H9 (cell line): ENCODE results near the gene IL1RAPL1. TPM values are rescaled to one million over a fixed set of nuclear protein-coding genes. Genes with fewer than 3 reads are reported as not detected.

ENCODE experiments used
- DNase-seq: peaks from one replicate; pipeline ENCODE4 v3.0.0-alpha.2; 2017
- H2AFZ ChIP-seq: one replicate; pipeline ENCODE4 v1.6.1; 2013; ENCODE audit warnings: mild to moderate bottlenecking, low read length, control low read depth, moderate library complexity
- H2AK5ac ChIP-seq: 2 replicates; pipeline ENCODE4 v1.6.1; 2013; ENCODE audit warnings: low read length, control low read depth, mixed read lengths; ENCODE audit not compliant: insufficient read length
- H2BK120ac ChIP-seq: one replicate; pipeline ENCODE4 v1.6.1; 2013; ENCODE audit warnings: low read depth, mild to moderate bottlenecking, low read length, control low read depth, inconsistent platforms; ENCODE audit not compliant: poor library complexity, severe bottlenecking
- H2BK12ac ChIP-seq: 2 replicates; pipeline ENCODE4 v1.6.1; 2013; ENCODE audit warnings: low read length, control low read depth, mixed read lengths, low read depth; ENCODE audit not compliant: insufficient read length
- H2BK15ac ChIP-seq: 2 replicates; pipeline ENCODE4 v1.6.1; 2013; ENCODE audit warnings: low read depth, low read length, control low read depth
- H2BK20ac ChIP-seq: one replicate; pipeline ENCODE4 v1.6.1; 2013; ENCODE audit warnings: low read depth, mild to moderate bottlenecking, low read length, control low read depth, inconsistent platforms; ENCODE audit not compliant: poor library complexity, severe bottlenecking
- H2BK5ac ChIP-seq: 2 replicates; pipeline ENCODE4 v1.6.1; 2013; ENCODE audit warnings: low read length, control low read depth, mixed read lengths; ENCODE audit not compliant: insufficient read length
- H3K14ac ChIP-seq: 2 replicates; pipeline ENCODE4 v1.6.1; 2013; ENCODE audit warnings: low read length, control low read depth; ENCODE audit not compliant: insufficient read depth
- H3K18ac ChIP-seq: 2 replicates; pipeline ENCODE4 v1.6.1; 2013; ENCODE audit warnings: low read depth, mild to moderate bottlenecking, mixed read lengths, low read length, control low read depth; ENCODE audit not compliant: insufficient read length
- H3K23ac ChIP-seq: 2 replicates; pipeline ENCODE4 v1.6.1; 2013; ENCODE audit warnings: low read length, control low read depth, mixed read lengths, low read depth; ENCODE audit not compliant: insufficient read length
- H3K23me2 ChIP-seq: 2 replicates; pipeline ENCODE4 v1.6.1; 2013; ENCODE audit warnings: low read depth, mild to moderate bottlenecking, mixed read lengths, low read length, control low read depth; ENCODE audit not compliant: insufficient read length, poor library complexity, severe bottlenecking
- H3K27ac ChIP-seq: 2 replicates; pipeline ENCODE4 v1.5.1; 2013; ENCODE audit warnings: low read length, control low read depth, mixed read lengths, low read depth; ENCODE audit not compliant: insufficient read length
- H3K27me3 ChIP-seq: 2 replicates; pipeline ENCODE4 v1.6.1; 2013; ENCODE audit warnings: low read length, control low read depth, inconsistent platforms; ENCODE audit not compliant: insufficient read depth
- H3K4ac ChIP-seq: 2 replicates; pipeline ENCODE4 v1.6.1; 2013; ENCODE audit warnings: low read depth, mild to moderate bottlenecking, control low read depth, inconsistent platforms, low read length, moderate library complexity
- H3K4me1 ChIP-seq: 2 replicates; pipeline ENCODE4 v1.6.1; 2013; ENCODE audit warnings: low read length, control low read depth, inconsistent platforms; ENCODE audit not compliant: insufficient read depth
- H3K4me2 ChIP-seq: 2 replicates; pipeline ENCODE4 v1.6.1; 2013; ENCODE audit warnings: low read length, control low read depth, mixed read lengths; ENCODE audit not compliant: insufficient read length, insufficient read depth
- H3K56ac ChIP-seq: 2 replicates; pipeline ENCODE4 v1.6.1; 2013; ENCODE audit warnings: low read depth, mild to moderate bottlenecking, mixed read lengths, low read length, control low read depth; ENCODE audit not compliant: insufficient read length
- H3K79me1 ChIP-seq: 2 replicates; pipeline ENCODE4 v1.6.1; 2013; ENCODE audit warnings: low read depth, mild to moderate bottlenecking, moderate library complexity, low read length, control low read depth, inconsistent platforms; ENCODE audit not compliant: insufficient read depth, poor library complexity, severe bottlenecking
- H3K79me2 ChIP-seq: 2 replicates; pipeline ENCODE4 v1.6.1; 2013; ENCODE audit warnings: low read length, control low read depth, inconsistent platforms; ENCODE audit not compliant: insufficient read depth
- H3K9ac ChIP-seq: 2 replicates; pipeline ENCODE4 v1.6.1; 2013; ENCODE audit warnings: low read length, control low read depth, mixed read lengths; ENCODE audit not compliant: insufficient read length; ENCODE audit errors: extremely low read depth
- H3K9me3 ChIP-seq: one replicate; pipeline ENCODE4 v1.6.1; 2013; ENCODE audit warnings: low read depth, low read length, inconsistent platforms; ENCODE audit not compliant: control insufficient read depth
- H3T11ph ChIP-seq: one replicate; pipeline ENCODE4 v1.6.1; 2013; ENCODE audit warnings: mild to moderate bottlenecking, low read length, control low read depth, inconsistent platforms
- H4K20me1 ChIP-seq: one replicate; pipeline ENCODE4 v1.6.1; 2013; ENCODE audit not compliant: control insufficient read depth, insufficient read length, insufficient read depth
- H4K5ac ChIP-seq: 2 replicates; pipeline ENCODE4 v1.6.1; 2013; ENCODE audit warnings: low read depth, mild to moderate bottlenecking, mixed read lengths, low read length, control low read depth; ENCODE audit not compliant: insufficient read length
- H4K8ac ChIP-seq: replicated peaks from 2 replicates; pipeline ENCODE4 v1.6.1; 2013; ENCODE audit warnings: low read length, control low read depth, mixed read lengths, low read depth; ENCODE audit not compliant: insufficient read length
- H4K91ac ChIP-seq: 2 replicates; pipeline ENCODE4 v1.6.1; 2013; ENCODE audit warnings: low read depth, mild to moderate bottlenecking, moderate library complexity, mixed read lengths, low read length, control low read depth; ENCODE audit not compliant: insufficient read length
- H3K27ac Mint-ChIP-seq, 3 experiments: 2 replicates in 2 of 3; 3 replicates in 1 of 3; pipeline ENCODE4 v1.8.0; 2020 to 2021; ENCODE audit warnings: mixed read lengths in 3 of 3, mild to moderate bottlenecking in 1 of 3, moderate library complexity in 1 of 3
- H3K27me3 Mint-ChIP-seq: 2 replicates; pipeline ENCODE4 v1.8.0; 2021; ENCODE audit warnings: low read depth, mild to moderate bottlenecking, moderate library complexity, mixed read lengths
- H3K36me3 Mint-ChIP-seq, 3 experiments: 2 replicates in 2 of 3; 3 replicates in 1 of 3; pipeline ENCODE4 v1.8.0; 2020 to 2021; ENCODE audit warnings: low read depth in 3 of 3, mixed read lengths in 3 of 3; ENCODE audit not compliant: insufficient read depth in 1 of 3
- H3K4me1 Mint-ChIP-seq, 2 experiments: 2 replicates each; pipeline ENCODE4 v1.8.0; 2020; ENCODE audit warnings: mixed read lengths in 2 of 2
- H3K4me3 Mint-ChIP-seq, 2 experiments: 2 replicates in 1 of 2; 3 replicates in 1 of 2; pipeline ENCODE4 v1.8.0; 2020 to 2021; ENCODE audit warnings: mild to moderate bottlenecking in 2 of 2, mixed read lengths in 2 of 2, moderate library complexity in 1 of 2
- H3K9me3 Mint-ChIP-seq, 2 experiments: 2 replicates in 1 of 2; 3 replicates in 1 of 2; pipeline ENCODE4 v1.8.0; 2020; ENCODE audit warnings: mild to moderate bottlenecking in 2 of 2, mixed read lengths in 2 of 2, moderate library complexity in 1 of 2
- CTCF ChIP-seq: fragments of 200-600 bp; sonication (generic); conservative IDR thresholded peaks from 3 replicates; pipeline ENCODE4 v1.8.0; 2021; ENCODE audit warnings: antibody characterized with exemption, mild to moderate bottlenecking
- WGBS: extraction: QIAGEN DNeasy Blood & Tissue Kit; methylation state at CpG from one replicate; pipeline ENCODE4 v1.1.7; 2013; ENCODE audit warnings: missing lambda C conversion rate, low lambda C conversion rate, mixed read lengths; ENCODE audit not compliant: insufficient read length; ENCODE audit errors: extremely low coverage; 5-methylcytosine and 5-hydroxymethylcytosine counted together
- total RNA-seq: library from RNA; stranded (reverse); gene quantifications from 2 replicates; pipeline ENCODE4 v1.2.1, GENCODE V29; 2021

IL1RAPL1 gene
- total RNA-seq, 1 experiment from 2014 or later, result 0.31 TPM

GRCh38 chrX:29491659-29492058 lies 904.4 kb downstream of the IL1RAPL1 start:
- no peak overlapping the region for H2BK20ac ChIP-seq
- H3K4ac ChIP-seq, result no peak overlapping the region
- H2BK5ac ChIP-seq, result no peak overlapping the region
- no peak overlapping the region for H3K23ac ChIP-seq
- no peak overlapping the region for H4K8ac ChIP-seq
- H4K91ac ChIP-seq, result no peak overlapping the region
- no peak overlapping the region for H3K4me3 Mint-ChIP-seq
- H3K56ac ChIP-seq, result no peak overlapping the region
- no peaks in the 10 kb centered on the region for H3K79me1 ChIP-seq
- H2AFZ ChIP-seq, result no peak overlapping the region
- no peak for TF ChIP-seq CTCF
- H3K18ac ChIP-seq, result no peak overlapping the region
- H3K4me1 ChIP-seq, result no peaks in the 10 kb centered on the region
- H3K79me2 ChIP-seq, result no peaks in the 10 kb centered on the region
- H3T11ph ChIP-seq, result no peak overlapping the region
- no peak overlapping the region for H2BK15ac ChIP-seq
- no peaks in the 10 kb centered on the region; the same call in 1 of the 2 replicates for H3K27me3 Mint-ChIP-seq
- H3K4me2 ChIP-seq, result no peak overlapping the region
- no peaks in the 10 kb centered on the region for H3K23me2 ChIP-seq
- H3K9me3 ChIP-seq, result no peaks in the 10 kb centered on the region
- no peak overlapping the region for H2AK5ac ChIP-seq
- no peak overlapping the region for H3K27ac Mint-ChIP-seq
- no peaks in the 10 kb centered on the region for H3K4me1 Mint-ChIP-seq
- no peak overlapping the region for H3K9ac ChIP-seq
- no peaks in the 10 kb centered on the region for H3K27me3 ChIP-seq
- no CpG with 5 or more reads among the region's 3 CpGs for WGBS
- H4K5ac ChIP-seq, result no peak overlapping the region
- H3K27ac ChIP-seq, result no peak overlapping the region
- no peak overlapping the region for H2BK120ac ChIP-seq
- H2BK12ac ChIP-seq, result no peak overlapping the region
- no peaks in the 10 kb centered on the region; a peak in 1 of 7 replicates for H3K36me3 Mint-ChIP-seq
- DNase-seq, result no peak
- H3K9me3 Mint-ChIP-seq, result peaks cover 0 to 31% of the 10 kb centered on the region in 2 experiments; a peak in 4 of 5 replicates
- no peaks in the 10 kb centered on the region for H4K20me1 ChIP-seq
- H3K14ac ChIP-seq, result no peak overlapping the region
